GF-D8 (cell line): ENCODE data around the gene GPX2.

Experiments used
- DNase-seq: peaks from one replicate; lab custom pipeline; 2025; lab: John Stamatoyannopoulos, UW

GPX2 gene

DNA sequence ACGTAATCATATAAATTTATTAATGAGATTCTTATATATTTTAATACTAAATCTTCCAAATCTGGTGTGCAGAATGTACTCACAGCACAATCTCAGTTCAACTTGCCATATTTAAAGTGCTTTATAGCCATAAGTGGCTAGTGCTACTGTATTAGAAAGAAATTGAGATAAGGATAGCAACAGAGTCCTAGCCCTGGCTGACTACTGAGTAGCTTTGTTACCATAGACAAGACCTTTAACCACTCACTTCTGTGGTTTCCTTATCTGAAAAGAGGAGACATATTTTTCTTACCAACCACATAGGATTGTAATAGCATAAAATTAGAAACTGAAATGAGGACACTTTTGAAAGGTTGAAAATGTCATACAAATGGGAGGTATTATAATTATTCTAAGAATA, 30.3 kb downstream of the GPX2 start:
- DNase-seq: no peak

GRCh38 chr14:64910847-64911495, 31.6 kb downstream of the GPX2 start:
- DNase-seq: no peak

- DNase-seq: no peak
Measured at GRCh38 chr14:64906022-64906421, 36.5 kb downstream of the GPX2 start.

DNA sequence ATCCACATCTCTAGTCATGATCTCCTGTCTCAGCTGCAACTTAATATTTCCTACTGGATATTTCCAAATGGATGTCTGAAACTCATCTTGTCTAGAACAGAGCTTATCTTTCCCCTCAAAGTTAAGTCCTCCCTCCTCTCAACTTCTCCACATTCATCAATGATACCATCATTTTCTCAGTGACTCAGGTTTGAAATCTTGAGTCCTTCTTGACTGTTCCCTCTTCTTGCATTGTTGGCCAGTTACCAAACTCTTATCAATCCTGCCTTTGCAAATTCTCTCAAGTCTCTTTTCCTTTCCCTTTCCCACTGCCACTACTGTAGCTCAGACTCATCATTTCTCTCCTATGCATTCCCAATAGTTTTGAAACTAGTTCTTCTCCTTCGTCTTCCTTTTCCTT, 42.6 kb downstream of the GPX2 start:
- no peak for DNase-seq

GRCh38 chr14:64891839-64892375, 50.6 kb downstream of the GPX2 start:
- peak; percentile 3 for DNase-seq

- DNase-seq: no peak
Measured at GRCh38 chr14:64891173-64891838, 51.2 kb downstream of the GPX2 start.

- DNase-seq: no peak
Measured at GRCh38 chr14:64889352-64889751, 53.2 kb downstream of the GPX2 start.
